Stimulated activated CD8-positive, alpha-beta memory T cell treated with anti-CD3 and anti-CD28 coated beads, Interleukin-7, amount 100 ng/mL, for 48 hours (primary cell): Measurements from ENCODE around the gene PTX3.

ENCODE experiments used
- DNase-seq, 2 donors: peaks; one replicate each; pipeline ENCODE4 v3.0.0-alpha.2; 2020; ENCODE audit warnings: low read depth in 1 of 2; ENCODE audit errors: extremely low read depth in 1 of 2

PTX3 gene

GRCh38 chr3:157436583-157437291 lies at the start of gene PTX3:
TSS of gene PTX3 (plus strand) at chr3:157436850. CDS start at chr3:157436934, 84 bp downstream.
- DNase-seq = no peak

- DNase-seq = no peak
Measured at GRCh38 chr3:157387708-157388435, 48.8 kb upstream of the PTX3 start.

- DNase-seq = no peak
Measured at GRCh38 chr3:157388976-157389375, 47.7 kb upstream of the PTX3 start.

- DNase-seq = no peak
Measured at GRCh38 chr3:157390713-157391515, 45.7 kb upstream of the PTX3 start.

- DNase-seq = no peak
Measured at GRCh38 chr3:157392104-157392503, 44.5 kb upstream of the PTX3 start.

- no peak for DNase-seq
Measured at GRCh38 chr3:157393113-157393512, 43.5 kb upstream of the PTX3 start.

- no peak for DNase-seq
Measured at GRCh38 chr3:157394411-157394810, 42.2 kb upstream of the PTX3 start.

- no peak for DNase-seq
Measured at GRCh38 chr3:157398598-157398997, 38.1 kb upstream of the PTX3 start.

GRCh38 chr3:157404381-157404780 lies 32.3 kb upstream of the PTX3 start:
- no peak for DNase-seq

GRCh38 chr3:157405457-157405856 lies 31.2 kb upstream of the PTX3 start:
- DNase-seq = no peak

GRCh38 chr3:157406394-157406793 lies 30.3 kb upstream of the PTX3 start:
- DNase-seq = no peak

- DNase-seq = no peak
Measured at GRCh38 chr3:157407769-157408168, 28.9 kb upstream of the PTX3 start.

GRCh38 chr3:157408499-157409149 lies 28.0 kb upstream of the PTX3 start:
- no peak for DNase-seq

GRCh38 chr3:157409516-157409915 lies 27.1 kb upstream of the PTX3 start:
- no peak for DNase-seq

- no peak for DNase-seq
Measured at GRCh38 chr3:157410945-157411344, 25.7 kb upstream of the PTX3 start.

- DNase-seq = no peak
Measured at GRCh38 chr3:157412323-157412855, 24.3 kb upstream of the PTX3 start.

- DNase-seq = no peak
Measured at GRCh38 chr3:157414861-157415260, 21.8 kb upstream of the PTX3 start.

- no peak for DNase-seq
Measured at GRCh38 chr3:157416347-157417087, 20.1 kb upstream of the PTX3 start.

- no peak for DNase-seq
Measured at GRCh38 chr3:157417247-157417646, 19.4 kb upstream of the PTX3 start.

- DNase-seq = no peak
Measured at GRCh38 chr3:157418104-157418503, 18.5 kb upstream of the PTX3 start.
